Mammary epithelial cell (primary cell): ENCODE data around the gene KLK12.

ENCODE experiments used
- EZH2 ChIP-seq: IDR thresholded peaks from 2 replicates; pipeline ENCODE4 v1.6.1; 2012; ENCODE audit warnings: low read length, inconsistent platforms, borderline replicate concordance
- TF ChIP-seq, protein P1 (sequence below), 2 donors: IDR thresholded peaks in 1 of 2; conservative IDR thresholded peaks in 1 of 2; 2 replicates each; pipeline ENCODE4 v1.5.1; 2011 to 2012; ENCODE audit warnings: inconsistent platforms in 2 of 2, low read length in 2 of 2, mild to moderate bottlenecking in 2 of 2, control low read depth in 1 of 2, low read depth in 1 of 2; ENCODE audit not compliant: insufficient read depth in 1 of 2; ENCODE audit errors: extremely low read depth in 1 of 2

DNA sequence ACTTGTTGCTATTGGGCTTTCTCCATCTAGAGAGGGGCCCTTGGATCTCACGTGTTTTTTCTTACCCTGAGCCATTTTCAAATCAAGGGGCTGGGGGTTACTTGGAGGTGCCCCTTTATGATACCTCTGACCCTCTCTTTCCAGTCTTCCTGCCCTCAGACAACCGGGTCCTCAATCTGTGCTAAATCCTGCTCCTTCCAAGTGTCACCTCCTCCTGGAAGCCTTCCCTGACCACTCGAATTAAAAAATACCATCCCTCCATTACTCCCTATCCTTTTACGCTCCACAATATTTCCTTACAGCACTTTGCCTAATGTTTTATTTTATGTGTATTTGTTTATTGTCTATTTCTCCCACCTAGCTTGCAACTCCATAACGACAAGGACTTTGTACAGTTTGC lies 36.7 kb downstream of the KLK12 start:
- TF ChIP-seq, protein P1, sequence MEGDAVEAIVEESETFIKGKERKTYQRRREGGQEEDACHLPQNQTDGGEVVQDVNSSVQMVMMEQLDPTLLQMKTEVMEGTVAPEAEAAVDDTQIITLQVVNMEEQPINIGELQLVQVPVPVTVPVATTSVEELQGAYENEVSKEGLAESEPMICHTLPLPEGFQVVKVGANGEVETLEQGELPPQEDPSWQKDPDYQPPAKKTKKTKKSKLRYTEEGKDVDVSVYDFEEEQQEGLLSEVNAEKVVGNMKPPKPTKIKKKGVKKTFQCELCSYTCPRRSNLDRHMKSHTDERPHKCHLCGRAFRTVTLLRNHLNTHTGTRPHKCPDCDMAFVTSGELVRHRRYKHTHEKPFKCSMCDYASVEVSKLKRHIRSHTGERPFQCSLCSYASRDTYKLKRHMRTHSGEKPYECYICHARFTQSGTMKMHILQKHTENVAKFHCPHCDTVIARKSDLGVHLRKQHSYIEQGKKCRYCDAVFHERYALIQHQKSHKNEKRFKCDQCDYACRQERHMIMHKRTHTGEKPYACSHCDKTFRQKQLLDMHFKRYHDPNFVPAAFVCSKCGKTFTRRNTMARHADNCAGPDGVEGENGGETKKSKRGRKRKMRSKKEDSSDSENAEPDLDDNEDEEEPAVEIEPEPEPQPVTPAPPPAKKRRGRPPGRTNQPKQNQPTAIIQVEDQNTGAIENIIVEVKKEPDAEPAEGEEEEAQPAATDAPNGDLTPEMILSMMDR (conservative IDR thresholded peaks at IDR 0.05 in 1 of 2, IDR thresholded peaks at IDR 0.05 in 1 of 2; ENCODE audit: extremely low read depth in 1 of 2, insufficient read depth in 1 of 2, low read depth in 1 of 2, low read length in 2 of 2), result no peak
- TF ChIP-seq EZH2, result no peak
